Activated CD4-positive, CD25-positive, alpha-beta regulatory T cell treated with anti-CD3 and anti-CD28 coated beads, Interleukin-2, amount 50 U/mL, for 72 hours (primary cell): ENCODE measurements around the gene CEP95.

Experiments used
- DNase-seq: peaks from one replicate; pipeline ENCODE4 v3.0.0; 2021

The CEP95 gene

GRCh38 chr17:64519601-64520000 is 12.8 kb downstream of the CEP95 start:
- DNase-seq, result no peak

- no peak for DNase-seq
These were observed 13.6 kb downstream of the CEP95 start for GRCh38 chr17:64520359-64520758.

GRCh38 chr17:64527914-64528313 is 21.1 kb downstream of the CEP95 start:
- DNase-seq, result no peak

GRCh38 chr17:64529221-64529620 is 22.4 kb downstream of the CEP95 start:
- DNase-seq, result no peak

- DNase-seq, result no peak
These were observed 25.2 kb downstream of the CEP95 start for GRCh38 chr17:64531955-64532371.

- DNase-seq, result no peak
These were observed 25.6 kb downstream of the CEP95 start for GRCh38 chr17:64532409-64532808.

- no peak for DNase-seq
These were observed 27.0 kb downstream of the CEP95 start for GRCh38 chr17:64533784-64534183.

- DNase-seq, result no peak
These were observed 27.4 kb downstream of the CEP95 start for GRCh38 chr17:64534187-64534586.

GRCh38 chr17:64535357-64535756 is 28.6 kb downstream of the CEP95 start:
- no peak for DNase-seq

GRCh38 chr17:64536913-64537312 is 30.1 kb downstream of the CEP95 start:
- no peak for DNase-seq

- no peak for DNase-seq
These were observed 30.7 kb downstream of the CEP95 start for GRCh38 chr17:64537488-64537887.

- DNase-seq, result no peak
These were observed 31.8 kb downstream of the CEP95 start for GRCh38 chr17:64538508-64539130.

GRCh38 chr17:64540118-64540776 is 33.5 kb downstream of the CEP95 start:
- no peak for DNase-seq

GRCh38 chr17:64544742-64545141 is 38.0 kb downstream of the CEP95 start:
- DNase-seq, result no peak

GRCh38 chr17:64546716-64547115 is 39.9 kb downstream of the CEP95 start:
- DNase-seq, result no peak

GRCh38 chr17:64547319-64547718 is 40.5 kb downstream of the CEP95 start:
- no peak for DNase-seq

- DNase-seq, result no peak
These were observed 44.7 kb downstream of the CEP95 start for GRCh38 chr17:64551461-64551860.

- DNase-seq, result no peak
These were observed 47.4 kb downstream of the CEP95 start for GRCh38 chr17:64554028-64554637.

- DNase-seq, result no peak
These were observed 48.5 kb downstream of the CEP95 start for GRCh38 chr17:64555281-64555680.

GRCh38 chr17:64564098-64564497 is 57.3 kb downstream of the CEP95 start:
- DNase-seq, result no peak

- DNase-seq, result no peak
These were observed 58.8 kb downstream of the CEP95 start for GRCh38 chr17:64565563-64565962.

GRCh38 chr17:64571746-64572145 is 65.0 kb downstream of the CEP95 start:
- no peak for DNase-seq

GRCh38 chr17:64572682-64573154 is 65.9 kb downstream of the CEP95 start:
- no peak for DNase-seq

GRCh38 chr17:64573214-64573613 is 66.4 kb downstream of the CEP95 start:
- DNase-seq, result no peak
